CD14-positive monocyte (primary cell): ENCODE results near the gene IL26. TPM values are rescaled to one million over a fixed set of nuclear protein-coding genes. Genes with fewer than 3 reads are reported as not detected.

ENCODE experiments used
- DNase-seq, 3 donors: peaks; one replicate each; pipeline ENCODE4 v3.0.0-alpha.2; 2011 to 2022
- H2AFZ ChIP-seq: 2 replicates; pipeline ENCODE4 v1.6.0; 2012; ENCODE audit warnings: mild to moderate bottlenecking, low read depth, low read length, inconsistent platforms; ENCODE audit not compliant: insufficient read depth, poor library complexity, severe bottlenecking
- H3K27ac ChIP-seq, 2 donors: 1 replicate in 1 of 2; 2 replicates in 1 of 2; pipeline ENCODE4 v1.5.1; 2012 to 2013; ENCODE audit warnings: low read length in 2 of 2, control low read depth in 1 of 2, inconsistent platforms in 1 of 2, low read depth in 1 of 2, mild to moderate bottlenecking in 1 of 2
- H3K27me3 ChIP-seq, 2 donors: one replicate each; pipeline versions ENCODE4 v1.6.0 to v1.6.1; 2011 to 2013; ENCODE audit warnings: low read length in 2 of 2; ENCODE audit not compliant: control insufficient read depth in 2 of 2, insufficient read depth in 2 of 2
- H3K36me3 ChIP-seq, 2 donors: replicated peaks in 1 of 2; 1 replicate in 1 of 2; 2 replicates in 1 of 2; pipeline versions ENCODE4 v1.5.1 to v1.6.1; 2012 to 2013; ENCODE audit warnings: low read length in 2 of 2, control low read depth in 1 of 2, inconsistent platforms in 1 of 2, mild to moderate bottlenecking in 1 of 2; ENCODE audit not compliant: insufficient read depth in 2 of 2, control insufficient read depth in 1 of 2
- H3K4me1 ChIP-seq, 2 donors: 1 replicate in 1 of 2; 2 replicates in 1 of 2; pipeline versions ENCODE4 v1.5.1 to v1.6.1; 2012 to 2013; ENCODE audit warnings: low read length in 2 of 2, control low read depth in 1 of 2, inconsistent platforms in 1 of 2, mild to moderate bottlenecking in 1 of 2, moderate library complexity in 1 of 2; ENCODE audit not compliant: insufficient read depth in 2 of 2, control insufficient read depth in 1 of 2
- H3K4me2 ChIP-seq: replicated peaks from 2 replicates; pipeline ENCODE3; 2012; ENCODE audit warnings: low read length, moderate library complexity, mild to moderate bottlenecking; ENCODE audit not compliant: poor library complexity, severe bottlenecking; ENCODE audit errors: extremely low read depth
- H3K4me3 ChIP-seq, 3 experiments: fragments of 200-600 bp in 1 of 3; sonication (generic) in 1 of 3; replicated peaks in 1 of 3; 1 replicate in 2 of 3; 2 replicates in 1 of 3; pipeline ENCODE4 v1.5.1; 2011 to 2013; ENCODE audit warnings: low read length in 3 of 3, mild to moderate bottlenecking in 3 of 3, control low read depth in 2 of 3, low read depth in 2 of 3, inconsistent platforms in 1 of 3, moderate library complexity in 1 of 3
- H3K79me2 ChIP-seq: 2 replicates; pipeline ENCODE4 v1.6.0; 2012; ENCODE audit warnings: mild to moderate bottlenecking, control low read depth, inconsistent platforms, low read length, moderate library complexity; ENCODE audit not compliant: insufficient read depth
- H3K9ac ChIP-seq: 2 replicates; pipeline ENCODE4 v1.6.0; 2017; ENCODE audit warnings: low read length, mild to moderate bottlenecking; ENCODE audit not compliant: insufficient read depth, poor library complexity, severe bottlenecking
- H3K9me3 ChIP-seq, 2 donors: replicated peaks in 1 of 2; 1 replicate in 1 of 2; 2 replicates in 1 of 2; pipeline versions ENCODE4 v1.5.1 to v1.6.1; 2012 to 2013; ENCODE audit warnings: low read length in 2 of 2, control low read depth in 1 of 2; ENCODE audit not compliant: control insufficient read depth in 1 of 2, insufficient read depth in 1 of 2
- H4K20me1 ChIP-seq: 2 replicates; pipeline ENCODE4 v1.6.0; 2012; ENCODE audit warnings: mild to moderate bottlenecking, low read length, control low read depth, moderate library complexity; ENCODE audit not compliant: insufficient read depth
- H3K27ac Mint-ChIP-seq, 7 donors: one replicate each; pipeline ENCODE4 v1.8.0; 2020; ENCODE audit warnings: mild to moderate bottlenecking in 7 of 7, mixed read lengths in 7 of 7, moderate library complexity in 6 of 7, inconsistent platforms in 2 of 7
- H3K27me3 Mint-ChIP-seq, 3 donors: one replicate each; pipeline ENCODE4 v1.8.0; 2021 to 2022; ENCODE audit warnings: low read depth in 3 of 3, mild to moderate bottlenecking in 3 of 3, mixed read lengths in 3 of 3, moderate library complexity in 3 of 3, inconsistent platforms in 1 of 3
- H3K36me3 Mint-ChIP-seq, 2 donors: one replicate each; pipeline ENCODE4 v1.8.0; 2020; ENCODE audit warnings: mixed read lengths in 2 of 2, inconsistent platforms in 1 of 2, mild to moderate bottlenecking in 1 of 2
- H3K4me1 Mint-ChIP-seq: one replicate; pipeline ENCODE4 v1.8.0; 2020; ENCODE audit warnings: mild to moderate bottlenecking, mixed read lengths
- H3K4me3 Mint-ChIP-seq, 2 donors: one replicate each; pipeline ENCODE4 v1.8.0; 2020; ENCODE audit warnings: mild to moderate bottlenecking in 2 of 2, mixed read lengths in 2 of 2, moderate library complexity in 1 of 2
- H3K9me3 Mint-ChIP-seq, 7 donors: one replicate each; pipeline ENCODE4 v1.8.0; 2020 to 2022; ENCODE audit warnings: mixed read lengths in 7 of 7, mild to moderate bottlenecking in 6 of 7, moderate library complexity in 6 of 7, inconsistent platforms in 2 of 7
- WGBS: methylation state at CpG from one replicate; pipeline ENCODE4 v1.1.5; 2013; ENCODE audit warnings: missing lambda C conversion rate; ENCODE audit not compliant: insufficient coverage; 5-methylcytosine and 5-hydroxymethylcytosine counted together
- intact Hi-C, 2 donors: fragments of 100-400 bp; cut with micrococcal nuclease; formaldehyde crosslinking; loops; one replicate each; pipeline versions ENCODE4 v1.15.0 to v1.15.1; 2023
- polyA plus RNA-seq, 3 donors: library from polyadenylated mRNA; depleted of rRNA in 1 of 3; unstranded in 2 of 3; stranded (reverse) in 1 of 3; fragments of 300-500 nt in 2 of 3; fragments of >200 nt in 1 of 3; fragmentation: Illumina TruSeq in 2 of 3; gene quantifications; 1 replicate in 2 of 3; 2 replicates in 1 of 3; pipeline ENCODE4 v1.2.3, GENCODE V29; 2012 to 2021
- TF ChIP-seq, protein P1 (sequence below): fragments of 200-600 bp; IDR thresholded peaks from one replicate; pipeline ENCODE4 v1.8.0; 2022; ENCODE audit warnings: antibody characterized with exemption, mild to moderate bottlenecking

Gene IL26
- polyA plus RNA-seq, 3 donors, result not detected

DNA sequence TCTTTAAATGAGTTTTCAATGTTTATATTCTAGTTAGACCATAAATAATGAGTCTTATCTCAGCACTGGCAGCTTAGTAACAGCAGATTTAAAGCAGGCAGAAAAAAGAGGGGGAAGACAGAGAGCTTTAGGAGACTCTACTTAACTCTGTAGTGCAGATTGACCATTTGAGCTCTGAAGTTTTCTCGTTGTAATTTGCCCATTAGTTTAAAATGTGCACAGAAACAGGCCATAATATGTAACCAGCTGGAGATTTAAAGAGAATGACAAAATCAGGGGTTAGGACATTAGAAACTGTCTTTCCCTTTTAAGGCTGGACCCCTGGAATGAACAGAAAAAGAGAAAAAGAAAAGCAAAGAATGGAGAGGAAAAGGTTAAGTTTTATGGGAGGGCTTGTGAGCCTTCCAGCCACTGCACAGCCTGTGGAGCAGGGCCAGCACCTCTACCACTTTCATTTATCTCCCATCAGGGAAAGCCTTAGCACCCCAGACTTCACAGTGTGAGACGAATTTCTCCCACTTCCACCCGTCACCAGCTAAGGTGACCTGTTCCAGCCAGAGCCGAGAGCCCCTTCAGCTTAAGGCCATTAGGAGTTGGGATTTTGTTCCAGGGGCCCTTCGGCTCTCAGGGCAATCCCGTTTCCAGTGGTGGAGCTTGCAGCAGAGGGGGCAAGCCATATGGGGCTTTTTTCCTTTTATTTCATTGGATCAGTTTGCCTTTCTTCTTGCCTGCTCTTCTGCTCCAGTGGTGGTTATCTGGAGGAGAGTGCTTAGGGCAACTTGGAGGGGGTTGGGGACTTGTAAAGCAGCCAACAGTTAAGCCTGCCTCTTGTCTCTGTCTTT lies 19.8 kb upstream of the IL26 start:
- DNase-seq, result no peak
- no peak overlapping the region for H3K27ac ChIP-seq
- no peaks in the 10 kb centered on the region for H3K27me3 ChIP-seq
- H3K36me3 ChIP-seq, result no peaks in the 10 kb centered on the region
- H3K4me3 ChIP-seq, result no peak overlapping the region
- H3K27me3 Mint-ChIP-seq, result peaks cover 0 to 1% (median 0%) of the 10 kb centered on the region in 3 donors
- peak overlapping the region; percentile 18 for H2AFZ ChIP-seq
- no peak overlapping the region for H3K4me2 ChIP-seq
- H3K27ac Mint-ChIP-seq, result no peak overlapping the region
- H3K9me3 ChIP-seq, result no peaks in the 10 kb centered on the region
- WGBS, result 90% methylated on average over 2 of the region's 6 CpGs
- intact Hi-C loops, result no loop called here
- H3K4me1 ChIP-seq, result peaks cover 3 to 9% of the 10 kb centered on the region in 2 donors
- H4K20me1 ChIP-seq, result no peaks in the 10 kb centered on the region
- no peak overlapping the region for H3K9ac ChIP-seq
- TF ChIP-seq, protein P1, sequence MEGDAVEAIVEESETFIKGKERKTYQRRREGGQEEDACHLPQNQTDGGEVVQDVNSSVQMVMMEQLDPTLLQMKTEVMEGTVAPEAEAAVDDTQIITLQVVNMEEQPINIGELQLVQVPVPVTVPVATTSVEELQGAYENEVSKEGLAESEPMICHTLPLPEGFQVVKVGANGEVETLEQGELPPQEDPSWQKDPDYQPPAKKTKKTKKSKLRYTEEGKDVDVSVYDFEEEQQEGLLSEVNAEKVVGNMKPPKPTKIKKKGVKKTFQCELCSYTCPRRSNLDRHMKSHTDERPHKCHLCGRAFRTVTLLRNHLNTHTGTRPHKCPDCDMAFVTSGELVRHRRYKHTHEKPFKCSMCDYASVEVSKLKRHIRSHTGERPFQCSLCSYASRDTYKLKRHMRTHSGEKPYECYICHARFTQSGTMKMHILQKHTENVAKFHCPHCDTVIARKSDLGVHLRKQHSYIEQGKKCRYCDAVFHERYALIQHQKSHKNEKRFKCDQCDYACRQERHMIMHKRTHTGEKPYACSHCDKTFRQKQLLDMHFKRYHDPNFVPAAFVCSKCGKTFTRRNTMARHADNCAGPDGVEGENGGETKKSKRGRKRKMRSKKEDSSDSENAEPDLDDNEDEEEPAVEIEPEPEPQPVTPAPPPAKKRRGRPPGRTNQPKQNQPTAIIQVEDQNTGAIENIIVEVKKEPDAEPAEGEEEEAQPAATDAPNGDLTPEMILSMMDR, result no peak
- no peaks in the 10 kb centered on the region for H3K79me2 ChIP-seq
- H3K4me1 Mint-ChIP-seq, result peaks cover 9% of the 10 kb centered on the region
- no peaks in the 10 kb centered on the region for H3K9me3 Mint-ChIP-seq
- no peaks in the 10 kb centered on the region for H3K36me3 Mint-ChIP-seq
- no peak overlapping the region for H3K4me3 Mint-ChIP-seq

DNA sequence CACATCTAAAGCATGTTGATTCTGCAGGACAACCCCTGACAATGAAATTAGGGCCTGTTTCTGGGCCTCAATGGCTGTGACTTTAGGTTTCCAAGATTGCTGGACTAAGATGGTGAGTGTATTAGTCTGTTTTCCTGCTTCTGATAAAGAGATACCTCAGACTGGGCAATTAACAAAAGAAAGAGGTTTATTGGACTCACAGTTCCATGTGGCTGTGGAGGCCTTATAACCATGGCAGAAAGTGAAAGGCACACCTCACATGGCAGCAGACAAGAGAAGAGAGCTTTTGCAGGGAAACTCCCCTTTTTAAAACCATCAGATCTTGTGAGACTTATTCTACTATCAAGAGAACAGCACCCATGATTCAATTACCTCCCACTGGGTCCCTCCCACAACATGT lies 17.2 kb upstream of the IL26 start:
- no peaks in the 10 kb centered on the region for H3K36me3 ChIP-seq
- no peaks in the 10 kb centered on the region for H3K27me3 ChIP-seq
- H3K79me2 ChIP-seq, result no peaks in the 10 kb centered on the region
- H3K4me2 ChIP-seq, result no peak overlapping the region
- Mint-ChIP-seq H3K4me1 (peaks cover 9% of the 10 kb centered on the region), H3K27me3 (peaks cover 0 to 1% (median 0%) of the 10 kb centered on the region in 3 donors), H3K9me3 (no peaks in the 10 kb centered on the region), H3K36me3 (no peaks in the 10 kb centered on the region), H3K4me3 (no peak overlapping the region), H3K27ac (no peak overlapping the region)
- no peaks in the 10 kb centered on the region for H4K20me1 ChIP-seq
- no peak for DNase-seq
- no peak overlapping the region for H3K27ac ChIP-seq
- no peaks in the 10 kb centered on the region for H3K9me3 ChIP-seq
- intact Hi-C loops, result no loop called here
- H2AFZ ChIP-seq, result no peak overlapping the region
- TF ChIP-seq, protein P1, result no peak
- no peak overlapping the region for H3K9ac ChIP-seq
- H3K4me3 ChIP-seq, result no peak overlapping the region
- H3K4me1 ChIP-seq, result peaks cover 3 to 9% of the 10 kb centered on the region in 2 donors
